Glomerular visceral epithelial cell (primary cell): ENCODE data around the gene MAP3K21.

Experiments
- DNase-seq: peaks from one replicate; pipeline ENCODE4 v3.0.0-alpha.2; 2016; ENCODE audit errors: extremely low spot score

Gene MAP3K21

GRCh38 chr1:233359431-233359830 lies 31.9 kb downstream of the MAP3K21 start:
- DNase-seq = peak; percentile 92

GRCh38 chr1:233359905-233360304 lies 32.4 kb downstream of the MAP3K21 start:
- no peak for DNase-seq

- DNase-seq = no peak
These were observed 33.1 kb downstream of the MAP3K21 start for GRCh38 chr1:233360525-233361102.

- no peak for DNase-seq
These were observed 34.4 kb downstream of the MAP3K21 start for GRCh38 chr1:233361876-233362275.

GRCh38 chr1:233362743-233363142 lies 35.2 kb downstream of the MAP3K21 start:
- DNase-seq = no peak

GRCh38 chr1:233364026-233364425 lies 36.5 kb downstream of the MAP3K21 start:
- DNase-seq = no peak

GRCh38 chr1:233364695-233365539 lies 37.4 kb downstream of the MAP3K21 start:
- DNase-seq = peak; percentile 59

GRCh38 chr1:233366575-233366974 lies 39.1 kb downstream of the MAP3K21 start:
- no peak for DNase-seq

GRCh38 chr1:233367057-233367803 lies 39.7 kb downstream of the MAP3K21 start:
- peak; percentile 49 for DNase-seq

GRCh38 chr1:233368106-233368788 lies 40.7 kb downstream of the MAP3K21 start:
- DNase-seq = peak; percentile 42

- no peak for DNase-seq
These were observed 41.2 kb downstream of the MAP3K21 start for GRCh38 chr1:233368789-233369130.

GRCh38 chr1:233372218-233373120 lies 44.9 kb downstream of the MAP3K21 start:
- no peak for DNase-seq

- DNase-seq = no peak
These were observed 45.7 kb downstream of the MAP3K21 start for GRCh38 chr1:233373226-233373625.

- no peak for DNase-seq
These were observed 48.1 kb downstream of the MAP3K21 start for GRCh38 chr1:233375653-233376052.

- no peak for DNase-seq
These were observed 49.0 kb downstream of the MAP3K21 start for GRCh38 chr1:233376382-233377110.

GRCh38 chr1:233379869-233380438 lies 52.4 kb downstream of the MAP3K21 start:
- DNase-seq = no peak

GRCh38 chr1:233381806-233382205 lies 54.3 kb downstream of the MAP3K21 start:
- no peak for DNase-seq

GRCh38 chr1:233383984-233384383 lies 56.5 kb downstream of the MAP3K21 start:
- no peak for DNase-seq

GRCh38 chr1:233386336-233386735 lies 58.8 kb downstream of the MAP3K21 start:
- DNase-seq = no peak

GRCh38 chr1:233387585-233387984 lies 60.1 kb downstream of the MAP3K21 start:
- no peak for DNase-seq
